NCI-H524 (cell line): ENCODE results near the gene LRRC74A.
A peak's percentile ranks its signal among the peaks of the same experiment; 100 is the strongest.

Experiments
- DNase-seq, 2 experiments: peaks; one replicate each; lab custom pipeline; 2025; lab: John Stamatoyannopoulos, UW

LRRC74A gene

DNA sequence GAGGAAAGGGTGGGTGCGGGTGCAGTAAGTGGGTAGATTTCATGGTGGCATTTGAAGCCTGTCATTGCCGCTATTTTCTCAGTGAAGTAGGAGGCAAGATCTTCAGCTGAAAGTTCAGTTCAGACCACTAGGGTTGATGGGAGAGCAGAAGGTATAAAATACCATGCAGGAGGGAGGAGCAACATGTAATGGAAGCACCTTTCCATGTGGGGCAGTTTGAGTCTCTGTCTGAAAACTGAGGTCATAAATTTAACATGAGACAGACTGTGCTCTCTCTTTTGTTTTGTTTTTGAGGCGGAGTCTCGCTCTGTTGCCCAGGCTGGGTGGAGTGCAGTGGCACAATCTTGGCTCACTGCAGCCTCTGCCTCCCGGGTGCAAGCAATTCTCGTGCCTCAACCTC, 22.7 kb downstream of the LRRC74A start:
- no peak for DNase-seq

DNA sequence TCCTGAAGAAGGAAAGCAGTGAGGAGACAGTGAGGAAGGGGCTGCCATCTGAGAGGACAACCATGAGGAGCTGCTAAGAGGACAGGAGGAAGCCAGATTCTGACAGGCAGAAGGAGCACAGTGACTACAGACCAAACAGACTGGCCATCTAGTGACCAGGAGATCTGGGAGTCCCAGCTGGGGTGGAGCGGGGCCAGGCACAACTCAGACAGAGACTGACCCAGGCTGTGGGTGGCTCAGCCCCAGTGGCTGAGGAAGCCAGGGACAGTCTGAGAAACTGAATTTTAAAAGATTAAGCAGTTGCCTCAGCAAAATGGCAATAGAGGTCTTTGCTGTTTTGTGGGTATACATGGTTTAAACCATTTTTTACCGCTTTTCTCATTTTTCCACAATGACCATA, 28.9 kb downstream of the LRRC74A start:
- DNase-seq, result no peak

- no peak for DNase-seq
Observed at GRCh38 chr14:76856769-76857168, 30.6 kb downstream of the LRRC74A start.

DNA sequence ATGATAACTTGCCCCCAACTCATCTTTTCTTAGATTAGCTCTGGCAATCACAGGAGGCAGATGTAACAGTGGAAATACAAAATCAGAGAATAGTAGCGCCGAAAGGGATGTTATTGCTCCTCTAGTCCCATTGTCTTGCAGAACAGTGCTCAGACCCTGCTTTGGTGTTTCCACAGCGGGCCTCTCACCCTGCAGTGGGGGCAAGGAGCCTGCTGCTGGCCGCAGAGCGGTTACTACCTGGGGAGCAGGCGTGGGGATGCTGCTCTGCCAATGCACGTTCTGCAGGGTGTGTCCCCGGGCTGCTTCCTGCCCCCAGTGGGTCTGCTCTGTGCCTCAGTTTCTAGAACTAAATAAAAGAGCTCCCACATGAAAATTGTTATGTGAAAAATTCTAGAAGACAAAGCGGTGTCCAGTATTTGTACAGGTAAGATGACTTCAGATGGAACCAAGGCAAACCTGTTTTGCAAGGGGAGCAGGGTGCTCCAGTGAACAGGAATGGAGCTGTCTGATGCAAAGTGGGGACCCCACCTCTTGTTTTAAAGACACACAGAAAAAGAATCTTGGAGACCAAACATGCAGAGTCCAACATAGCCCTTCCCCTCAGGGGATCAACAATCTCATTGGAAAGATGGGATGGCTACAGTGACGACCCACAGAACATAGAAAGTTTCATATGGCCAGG, 35.5 kb downstream of the LRRC74A start:
- no peak for DNase-seq

DNA sequence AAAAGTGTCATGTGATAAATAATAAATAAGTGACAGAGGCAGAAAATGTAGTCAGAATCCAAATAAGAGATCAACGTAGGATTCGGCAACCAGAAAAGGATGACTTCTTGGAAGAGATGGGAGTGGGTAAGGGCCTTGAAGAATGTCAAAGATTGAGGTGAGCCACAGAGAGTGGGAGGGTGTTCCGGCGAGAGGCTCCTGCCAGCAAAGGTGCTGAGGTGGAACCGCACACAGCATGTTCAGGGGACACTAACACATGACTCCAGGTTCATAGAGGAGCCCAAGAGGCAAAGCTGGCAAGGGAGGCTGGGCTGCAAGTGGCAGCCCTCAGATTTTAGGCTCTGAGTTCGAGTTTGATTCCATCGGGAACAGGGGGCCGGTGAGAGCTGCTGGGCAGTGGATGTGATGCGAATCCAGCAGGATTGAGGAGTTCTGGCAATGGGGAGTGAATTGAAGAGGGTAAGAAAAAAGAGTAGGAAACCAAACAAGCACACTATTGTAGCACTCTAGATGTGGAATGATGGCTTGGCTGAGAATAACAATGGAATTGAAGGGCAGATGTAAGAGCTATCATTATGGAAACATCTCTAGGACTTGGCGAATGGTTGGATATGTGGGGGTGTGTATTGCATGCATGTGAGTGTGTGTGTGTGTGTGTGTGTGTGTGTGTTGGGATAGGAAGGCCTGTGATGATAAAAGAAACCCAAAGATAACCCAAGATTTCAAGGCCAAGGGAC, 36.5 kb downstream of the LRRC74A start:
- no peak for DNase-seq

DNA sequence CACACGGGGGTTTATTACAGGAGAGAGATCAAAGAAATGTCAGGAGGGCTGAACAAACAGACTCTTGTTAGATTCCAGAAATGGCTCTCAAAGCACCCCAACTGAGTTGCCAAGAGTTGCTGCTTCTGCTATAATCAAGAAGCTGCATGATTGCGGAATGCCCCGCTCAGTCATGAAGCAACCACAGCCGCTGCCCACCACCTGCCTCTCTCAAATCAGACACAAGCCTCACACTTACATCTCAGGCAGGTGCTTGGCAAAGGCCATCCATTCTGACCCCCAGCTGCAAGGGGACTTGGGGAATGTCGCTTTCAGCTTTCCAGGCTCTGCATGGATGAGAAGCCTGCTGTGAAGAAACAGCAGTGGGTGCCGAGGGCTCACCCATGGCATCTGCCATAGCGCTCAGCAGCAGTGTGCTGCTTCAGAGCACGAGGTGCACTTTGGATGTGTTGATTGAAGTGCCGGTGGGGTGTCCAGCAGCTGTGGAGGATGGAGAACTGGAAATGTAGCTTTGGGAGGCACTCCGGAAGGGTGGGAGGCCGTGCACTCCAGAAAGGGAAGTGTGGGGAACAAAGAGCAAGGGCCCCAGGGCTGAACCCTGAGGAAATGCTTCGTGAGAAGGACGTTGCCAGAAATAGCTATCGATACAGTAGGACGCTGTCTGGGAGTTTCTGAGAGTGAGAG, 37.7 kb downstream of the LRRC74A start:
- DNase-seq, result peak in 1 of 2 experiments; percentile 30

- no peak for DNase-seq
Observed at GRCh38 chr14:76866456-76866855, 40.2 kb downstream of the LRRC74A start.

DNA sequence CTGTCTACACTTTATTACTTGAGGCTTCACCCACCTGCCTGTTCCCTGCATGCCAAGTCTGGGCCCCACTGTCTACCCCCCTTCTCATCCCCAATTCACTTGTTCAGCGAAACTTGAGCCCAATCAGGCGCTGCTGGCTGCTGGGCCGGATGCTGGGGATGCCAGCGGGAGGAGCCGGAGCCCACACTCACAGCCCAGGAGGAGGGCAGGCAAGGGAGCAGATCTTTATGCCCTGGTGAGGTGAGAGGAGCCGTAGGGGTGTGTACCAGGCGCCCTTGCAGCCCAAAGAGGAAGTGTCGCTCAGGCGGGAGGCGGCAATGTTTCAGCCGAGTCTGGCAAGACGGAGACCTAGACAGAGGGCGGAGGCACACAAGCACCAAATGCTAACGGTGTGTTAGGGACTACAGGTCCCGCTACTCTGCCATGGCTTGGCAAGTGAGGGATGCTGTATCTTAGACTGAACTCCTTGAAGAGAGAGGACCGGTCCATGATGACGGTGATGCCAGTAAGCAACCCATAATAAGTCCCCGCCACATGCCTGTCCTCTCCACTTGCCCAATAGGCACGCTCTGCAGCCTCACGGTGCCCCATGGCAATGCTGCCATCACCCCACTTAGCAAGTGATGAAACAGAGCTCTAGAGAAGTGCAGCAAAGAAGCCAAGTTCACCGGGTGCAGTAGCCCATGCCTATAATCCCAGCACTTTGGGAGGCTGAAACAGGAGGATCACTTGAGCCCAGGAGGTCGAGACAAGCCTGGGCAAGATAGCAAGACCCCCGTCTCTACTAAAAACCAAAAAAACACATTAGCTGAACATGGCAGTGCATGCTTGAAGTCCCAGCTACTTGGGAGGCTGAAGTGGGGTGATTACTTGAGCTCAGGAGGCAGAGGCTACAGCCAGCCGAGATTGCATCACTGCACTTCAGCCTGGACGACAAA, 41.6 kb downstream of the LRRC74A start:
- no peak for DNase-seq

- DNase-seq, result peak in 1 of 2 experiments; percentile 43
Observed at GRCh38 chr14:76868454-76869170, 42.4 kb downstream of the LRRC74A start.

DNA sequence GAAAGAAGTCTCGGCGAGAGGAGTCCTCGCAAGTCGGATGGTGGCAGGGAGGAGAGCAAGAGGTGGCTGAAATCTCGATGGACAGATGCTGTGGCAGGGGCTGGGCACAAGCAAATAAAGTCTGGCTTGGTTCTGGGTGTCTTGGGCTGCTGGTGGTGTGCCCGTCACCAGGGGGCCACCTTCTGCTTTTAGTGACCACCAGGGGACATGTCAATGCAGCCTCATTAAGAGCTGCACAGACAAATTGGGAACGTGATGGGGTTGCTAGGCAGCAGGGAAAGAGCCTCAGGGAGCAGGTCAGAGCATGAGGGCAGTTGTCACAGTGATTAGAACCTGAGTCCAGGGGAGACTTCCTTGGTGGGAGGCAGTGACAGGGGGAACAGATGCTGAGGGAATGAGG, 44.0 kb downstream of the LRRC74A start:
- peak; percentile 66 to 77 for DNase-seq

DNA sequence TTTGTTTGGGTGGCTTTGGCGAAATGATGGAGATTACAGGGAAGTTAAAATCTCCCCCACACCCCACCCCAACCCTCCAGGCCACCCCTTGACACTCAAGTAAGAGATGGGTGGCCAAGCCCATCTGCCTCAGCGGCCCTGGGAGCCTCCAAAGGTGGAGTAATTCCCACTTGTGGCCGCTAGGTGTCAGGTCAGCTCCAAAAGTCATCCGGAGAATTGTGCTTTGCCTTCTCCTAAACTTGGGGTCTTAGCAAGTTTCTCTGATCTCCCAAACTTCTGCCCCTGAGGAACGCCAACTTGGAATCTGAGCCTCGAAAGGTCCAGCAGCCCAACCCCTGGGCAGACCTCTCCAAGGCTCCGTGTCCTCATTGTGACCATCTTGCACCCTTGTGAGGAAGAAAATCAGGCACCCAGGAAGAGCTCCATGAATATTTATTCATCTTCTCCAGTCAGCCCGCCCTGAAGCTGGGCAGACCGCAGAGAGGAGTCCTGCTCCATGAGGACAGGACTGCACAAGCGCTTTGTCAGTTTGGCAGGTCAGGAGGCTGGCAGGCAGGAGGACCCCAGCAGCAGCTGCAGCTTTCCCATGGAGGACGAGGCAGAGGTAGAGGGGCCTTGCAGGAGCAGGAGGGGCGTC, 46.7 kb downstream of the LRRC74A start:
- DNase-seq, result peak; percentile 77 to 83

GRCh38 chr14:76874734-76875133, 48.5 kb downstream of the LRRC74A start:
- no peak for DNase-seq

GRCh38 chr14:76876076-76876475, 49.9 kb downstream of the LRRC74A start:
- DNase-seq, result peak; percentile 77 to 93

GRCh38 chr14:76877871-76878270, 51.7 kb downstream of the LRRC74A start:
- DNase-seq, result peak; percentile 88 to 96

- no peak for DNase-seq
Observed at GRCh38 chr14:76880449-76880848, 54.2 kb downstream of the LRRC74A start.

GRCh38 chr14:76881348-76881747, 55.1 kb downstream of the LRRC74A start:
- DNase-seq, result no peak

DNA sequence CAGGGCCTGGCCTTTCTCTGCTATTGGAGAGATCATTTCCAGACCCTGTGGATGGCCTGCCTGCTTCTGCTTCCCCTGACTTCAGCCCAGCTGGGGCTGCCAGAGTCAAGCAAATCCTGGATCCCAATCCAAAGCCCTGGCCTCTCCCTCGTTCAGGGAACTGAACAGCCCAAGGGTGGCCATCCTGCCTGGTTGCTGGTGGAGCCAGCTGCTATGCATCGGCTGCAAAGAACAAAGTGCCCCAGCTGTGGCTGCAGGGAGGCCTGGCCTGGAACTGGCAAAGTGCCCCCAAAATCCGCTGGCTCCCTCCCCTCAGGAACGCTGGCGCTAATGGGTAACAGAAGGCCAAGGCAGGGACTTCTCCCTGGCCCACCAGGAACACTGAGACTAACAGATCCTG, 56.4 kb downstream of the LRRC74A start:
- DNase-seq, result no peak

DNA sequence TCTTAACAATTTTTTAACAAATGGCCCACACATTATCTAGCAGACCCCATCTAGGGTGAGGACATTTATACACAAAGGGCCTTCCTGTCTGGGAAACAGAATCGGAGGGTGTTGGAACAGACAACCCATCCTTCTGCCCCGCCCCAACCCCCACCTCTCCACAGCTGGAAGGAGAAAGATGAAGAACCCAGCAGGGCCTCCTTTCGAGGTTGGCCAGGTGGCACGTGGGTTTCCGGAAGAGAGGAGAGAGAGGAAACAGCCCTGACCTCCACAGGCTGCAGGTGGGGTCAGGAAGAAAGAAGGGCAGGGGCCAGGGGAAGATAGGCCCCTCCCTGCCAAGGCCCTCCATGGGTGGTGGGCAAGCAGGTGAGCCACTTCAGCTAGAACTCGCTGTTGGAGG, 57.2 kb downstream of the LRRC74A start:
- DNase-seq, result no peak

DNA sequence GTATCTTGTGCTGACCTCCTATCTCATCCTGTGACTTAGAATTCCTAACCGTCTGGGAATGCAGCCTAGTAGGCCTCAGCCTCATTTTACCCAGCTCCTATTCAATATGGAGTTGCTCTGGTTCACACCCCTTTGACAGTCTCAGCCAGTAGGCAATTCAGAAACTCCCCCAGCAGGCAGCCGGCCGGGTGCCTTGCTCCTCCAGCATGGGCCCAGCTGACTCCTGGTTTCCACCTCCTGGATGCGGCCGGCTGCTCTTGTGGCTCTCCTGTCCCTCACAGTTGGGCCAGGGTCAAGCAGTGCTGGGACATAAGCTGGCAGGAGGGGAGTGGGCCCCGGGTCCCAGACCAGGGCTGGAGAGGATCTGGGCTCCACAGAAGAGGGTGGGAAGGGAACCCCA, 58.2 kb downstream of the LRRC74A start:
- no peak for DNase-seq

GRCh38 chr14:76884853-76885276, 58.7 kb downstream of the LRRC74A start:
- no peak for DNase-seq

DNA sequence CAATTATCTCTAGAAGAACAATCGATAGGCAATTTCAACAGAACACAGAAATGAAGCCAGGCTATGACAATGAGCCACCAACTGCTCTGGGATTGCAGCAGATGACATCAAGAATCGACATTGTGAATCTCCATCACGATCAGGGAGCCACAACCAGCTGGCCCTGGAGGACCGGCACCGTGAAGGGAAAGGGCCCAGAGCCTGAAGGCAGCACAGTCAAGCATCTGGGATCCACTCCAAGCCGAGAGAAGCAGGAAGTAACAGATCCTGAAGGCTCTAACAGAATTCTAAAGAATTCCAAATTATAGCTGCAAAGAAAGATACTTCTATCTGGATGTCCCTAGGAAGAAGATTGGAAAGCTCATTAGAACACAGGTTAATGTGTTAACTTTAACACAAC, 61.0 kb downstream of the LRRC74A start:
- DNase-seq, result no peak
